Measurements from ENCODE around the gene RNH1. TPM values are rescaled to one million over a fixed set of nuclear protein-coding genes. Genes with fewer than 3 reads are reported as not detected.
"Not testable (repeated sequence)": the region's sequence is repeated elsewhere in the genome, so short reads cannot be mapped to it uniquely, and the experiment has no call there.

RNH1 gene
- total RNA-seq, 1 experiment from 2014 or later, result 60.0 TPM

- peaks cover 2 to 18% (median 17%) of the 10 kb centered on the region in 3 experiments; a peak in 6 of 7 replicates for H3K36me3 Mint-ChIP-seq (ENCODE audit: insufficient read depth in 1 of 3, low read depth in 3 of 3)
- H2AFZ ChIP-seq (ENCODE audit: low read length), result no peak overlapping the region
- H3K27ac Mint-ChIP-seq, result peak overlapping the region; percentile 38 to 94 (median 72); a peak in 5 of 7 replicates
- no peak overlapping the region for H3T11ph ChIP-seq (ENCODE audit: low read length)
- no peaks in the 10 kb centered on the region for H3K9me3 Mint-ChIP-seq
- no peak overlapping the region for H3K23ac ChIP-seq (ENCODE audit: insufficient read length, low read depth, low read length)
- H3K4me3 Mint-ChIP-seq, result no peak overlapping the region
- no peak for TF ChIP-seq CTCF (conservative IDR thresholded peaks at IDR 0.05)
- no peak overlapping the region for H4K91ac ChIP-seq (ENCODE audit: insufficient read length, low read depth, low read length)
- no peaks in the 10 kb centered on the region for H3K27me3 ChIP-seq (ENCODE audit: insufficient read depth, low read length)
- no peak overlapping the region for H3K9ac ChIP-seq (ENCODE audit: extremely low read depth, insufficient read length, low read length)
- H3K79me2 ChIP-seq (ENCODE audit: insufficient read depth, low read length), result no peaks in the 10 kb centered on the region; the same call in 1 of the 2 replicates
- no peaks in the 10 kb centered on the region for H3K79me1 ChIP-seq (ENCODE audit: insufficient read depth, low read depth, low read length, poor library complexity, severe bottlenecking)
- no peak overlapping the region for H2BK20ac ChIP-seq (ENCODE audit: low read depth, low read length, poor library complexity, severe bottlenecking)
- no peaks in the 10 kb centered on the region for H4K20me1 ChIP-seq (ENCODE audit: control insufficient read depth, insufficient read depth, insufficient read length)
- no peak overlapping the region for H2BK5ac ChIP-seq (ENCODE audit: insufficient read length, low read length)
- H3K4me1 Mint-ChIP-seq, result peaks cover 23 to 35% of the 10 kb centered on the region in 2 experiments
- no peak for DNase-seq
- H4K8ac ChIP-seq (replicated peaks; ENCODE audit: insufficient read length, low read depth, low read length), result no peak overlapping the region
- peak overlapping the region; percentile 70 for H3K14ac ChIP-seq (ENCODE audit: insufficient read depth, low read length)
- H2BK12ac ChIP-seq (ENCODE audit: insufficient read length, low read depth, low read length), result no peak overlapping the region
- H2AK5ac ChIP-seq (ENCODE audit: insufficient read length, low read length), result no peak overlapping the region
- no CpG with 5 or more reads among the region's 28 CpGs for WGBS (ENCODE audit: extremely low coverage, insufficient read length, low lambda C conversion rate)
- peak overlapping the region; percentile 61 for H3K18ac ChIP-seq (ENCODE audit: insufficient read length, low read depth, low read length)
- peaks cover 5% of the 10 kb centered on the region; the same call in 1 of the 2 replicates for H3K4me1 ChIP-seq (ENCODE audit: insufficient read depth, low read length)
- H3K9me3 ChIP-seq (ENCODE audit: control insufficient read depth, low read depth, low read length), result no peaks in the 10 kb centered on the region
- no peak overlapping the region for H4K5ac ChIP-seq (ENCODE audit: insufficient read length, low read depth, low read length)
- H2BK15ac ChIP-seq (ENCODE audit: low read depth, low read length), result no peak overlapping the region
- no peaks in the 10 kb centered on the region for H3K27me3 Mint-ChIP-seq (ENCODE audit: low read depth)
- H2BK120ac ChIP-seq (ENCODE audit: low read depth, low read length, poor library complexity, severe bottlenecking), result no peak overlapping the region
- H3K4me2 ChIP-seq (ENCODE audit: insufficient read depth, insufficient read length, low read length), result no peak overlapping the region
- H3K56ac ChIP-seq (ENCODE audit: insufficient read length, low read depth, low read length), result no peak overlapping the region
- no peak overlapping the region for H3K4ac ChIP-seq (ENCODE audit: low read depth, low read length)
- no peaks in the 10 kb centered on the region for H3K23me2 ChIP-seq (ENCODE audit: insufficient read length, low read depth, low read length, poor library complexity, severe bottlenecking)
- H3K27ac ChIP-seq (ENCODE audit: insufficient read length, low read depth, low read length), result peak overlapping the region; percentile 27
These were observed 37.1 kb downstream of the RNH1 start for GRCh38 chr11:469684-470560.

GRCh38 chr11:469026-469683 lies 37.9 kb downstream of the RNH1 start:
- not testable (repeated sequence) for H3K56ac ChIP-seq (ENCODE audit: insufficient read length, low read depth, low read length); H3K4me2 ChIP-seq (ENCODE audit: insufficient read depth, insufficient read length, low read length); H3T11ph ChIP-seq (ENCODE audit: low read length); H3K4me3 Mint-ChIP-seq; H3K23me2 ChIP-seq (ENCODE audit: insufficient read length, low read depth, low read length, poor library complexity, severe bottlenecking); H3K4ac ChIP-seq (ENCODE audit: low read depth, low read length); H2BK5ac ChIP-seq (ENCODE audit: insufficient read length, low read length); H2AK5ac ChIP-seq (ENCODE audit: insufficient read length, low read length); H3K79me1 ChIP-seq (ENCODE audit: insufficient read depth, low read depth, low read length, poor library complexity, severe bottlenecking); H4K20me1 ChIP-seq (ENCODE audit: control insufficient read depth, insufficient read depth, insufficient read length); H3K79me2 ChIP-seq (ENCODE audit: insufficient read depth, low read length); H3K23ac ChIP-seq (ENCODE audit: insufficient read length, low read depth, low read length); H2BK20ac ChIP-seq (ENCODE audit: low read depth, low read length, poor library complexity, severe bottlenecking); H4K91ac ChIP-seq (ENCODE audit: insufficient read length, low read depth, low read length); H2AFZ ChIP-seq (ENCODE audit: low read length); H3K9me3 ChIP-seq (ENCODE audit: control insufficient read depth, low read depth, low read length); H2BK120ac ChIP-seq (ENCODE audit: low read depth, low read length, poor library complexity, severe bottlenecking); H3K27me3 Mint-ChIP-seq (ENCODE audit: low read depth); H3K9me3 Mint-ChIP-seq; H2BK12ac ChIP-seq (ENCODE audit: insufficient read length, low read depth, low read length); H3K4me1 ChIP-seq (ENCODE audit: insufficient read depth, low read length); H2BK15ac ChIP-seq (ENCODE audit: low read depth, low read length); H3K9ac ChIP-seq (ENCODE audit: extremely low read depth, insufficient read length, low read length); DNase-seq; H4K5ac ChIP-seq (ENCODE audit: insufficient read length, low read depth, low read length); H3K27me3 ChIP-seq (ENCODE audit: insufficient read depth, low read length); H4K8ac ChIP-seq (replicated peaks; ENCODE audit: insufficient read length, low read depth, low read length)
- WGBS (ENCODE audit: extremely low coverage, insufficient read length, low lambda C conversion rate), result no CpG with 5 or more reads among the region's 19 CpGs
- H3K36me3 Mint-ChIP-seq (ENCODE audit: insufficient read depth in 1 of 3, low read depth in 3 of 3), result peaks cover 5 to 21% (median 20%) of the 10 kb centered on the region in 3 experiments; a peak in 6 of 7 replicates
- peak overlapping the region; percentile 70 for H3K14ac ChIP-seq (ENCODE audit: insufficient read depth, low read length)
- H3K27ac ChIP-seq (ENCODE audit: insufficient read length, low read depth, low read length), result peak overlapping the region; percentile 27
- peak overlapping the region; percentile 61 for H3K18ac ChIP-seq (ENCODE audit: insufficient read length, low read depth, low read length)
- peak overlapping the region; percentile 38 to 94 (median 72); a peak in 5 of 7 replicates for H3K27ac Mint-ChIP-seq
- H3K4me1 Mint-ChIP-seq, result peaks cover 23 to 35% of the 10 kb centered on the region in 2 experiments
